ENCODE measurements around the gene ATP6V1F.
A peak's percentile ranks its signal among the peaks of the same experiment; 100 is the strongest.

Gene ATP6V1F

DNA sequence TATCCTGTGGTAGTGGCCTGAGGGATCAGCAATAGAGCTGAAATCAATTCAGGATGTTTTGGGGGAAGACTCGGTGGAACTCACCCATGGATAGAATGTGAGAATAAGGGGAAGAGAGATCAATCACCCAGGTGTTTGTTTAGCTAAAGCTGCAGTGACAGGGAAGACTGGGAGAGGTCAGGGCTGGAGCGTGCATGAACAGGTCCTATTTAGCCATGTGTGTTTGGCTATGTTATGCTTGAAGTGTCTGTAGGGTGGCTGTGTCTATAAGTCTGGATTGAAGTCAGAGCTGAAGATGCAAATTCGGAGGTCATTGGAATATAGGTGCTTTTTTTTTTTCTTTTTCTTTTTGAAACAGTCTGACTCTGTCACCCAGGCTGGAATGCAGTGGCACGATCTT is 4.6 kb downstream of the ATP6V1F start:
- ATAC-seq (no peak), DNase-seq (no peak)
- no peaks in the 10 kb centered on the region for H3K9me3 Mint-ChIP-seq
- H3K27me3 Mint-ChIP-seq = peaks cover 7% of the 10 kb centered on the region
- peaks cover 10% of the 10 kb centered on the region for H3K36me3 Mint-ChIP-seq (ENCODE audit: low read depth)
- H3K4me1 Mint-ChIP-seq = peaks cover 21% of the 10 kb centered on the region
- H3K27ac Mint-ChIP-seq = no peak overlapping the region
- H3K4me3 Mint-ChIP-seq = no peak overlapping the region

DNA sequence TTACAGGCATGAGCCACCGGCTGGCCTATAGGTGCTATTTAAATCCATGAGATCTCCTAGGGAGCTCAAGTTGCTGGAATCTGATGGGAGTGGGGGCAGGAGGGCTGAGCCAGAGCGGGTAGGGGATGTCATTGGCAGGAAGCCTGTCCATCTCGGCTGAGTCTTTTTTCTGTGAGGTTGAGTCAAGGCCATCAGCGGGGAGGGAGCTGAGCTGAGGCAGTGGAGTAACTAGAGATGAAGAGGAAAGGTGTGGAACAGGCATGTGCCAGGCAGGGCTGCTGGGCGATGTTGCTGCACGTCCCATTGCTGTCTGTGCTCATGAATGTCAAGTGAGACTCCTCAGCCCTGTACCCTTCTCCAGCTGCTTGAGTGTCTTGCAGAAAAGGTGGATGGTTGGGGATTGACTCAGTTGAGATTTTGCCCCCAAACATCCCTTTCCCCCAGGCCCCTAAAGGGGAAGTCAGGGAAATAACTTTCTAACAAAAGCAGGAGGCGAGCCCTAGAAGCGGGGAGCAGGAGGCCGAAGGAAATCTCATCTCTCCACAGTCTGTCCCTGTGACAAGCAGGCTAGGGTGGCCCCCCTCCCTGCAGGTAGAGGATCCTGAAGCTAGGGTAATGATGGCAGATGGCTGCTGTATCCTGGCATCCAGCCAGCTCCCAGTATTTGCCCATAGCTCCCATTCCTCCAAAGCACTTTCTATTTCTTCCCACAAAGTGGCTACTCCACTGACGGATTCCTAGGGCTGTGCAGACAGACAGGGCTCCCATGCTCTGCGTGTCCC is 5.4 kb downstream of the ATP6V1F start:
- ATAC-seq (no peak), DNase-seq (no peak)
- H3K27ac Mint-ChIP-seq = no peak overlapping the region
- no peaks in the 10 kb centered on the region for H3K9me3 Mint-ChIP-seq
- peaks cover 16% of the 10 kb centered on the region for H3K4me1 Mint-ChIP-seq
- H3K4me3 Mint-ChIP-seq = no peak overlapping the region
- H3K27me3 Mint-ChIP-seq = peaks cover 5% of the 10 kb centered on the region
- H3K36me3 Mint-ChIP-seq (ENCODE audit: low read depth) = peaks cover 6% of the 10 kb centered on the region

DNA sequence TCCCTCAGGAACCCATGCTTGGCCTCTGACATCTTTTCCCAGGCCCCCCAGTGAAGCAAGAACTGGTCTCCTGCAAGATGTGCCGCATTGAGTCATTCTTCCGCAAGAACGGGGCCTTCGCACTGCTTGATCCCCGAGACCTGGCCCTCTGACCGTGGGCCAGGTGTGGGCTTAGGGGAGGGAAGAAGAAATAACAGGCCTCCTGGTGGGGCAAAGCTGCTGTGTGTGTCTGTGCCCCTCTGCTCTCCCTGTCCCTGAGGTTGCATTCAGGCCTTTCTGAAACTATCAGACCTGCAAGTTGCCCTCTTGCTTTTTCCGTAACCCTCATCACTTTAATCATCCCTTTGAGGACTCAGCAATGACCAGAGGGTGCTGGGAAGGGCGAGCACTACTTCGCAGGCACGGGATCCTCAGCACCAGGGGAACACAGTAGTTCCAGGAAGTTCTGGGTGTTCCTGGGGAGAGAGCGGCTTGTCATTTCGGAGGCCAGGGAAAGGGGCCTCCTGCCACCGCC is 6.0 kb downstream of the ATP6V1F start:
- Mint-ChIP-seq H3K4me1 (peaks cover 14% of the 10 kb centered on the region), H3K27me3 (peaks cover 7% of the 10 kb centered on the region), H3K36me3 (ENCODE audit: low read depth) (peaks cover 6% of the 10 kb centered on the region), H3K4me3 (peak overlapping the region; percentile 45), H3K9me3 (no peaks in the 10 kb centered on the region), H3K27ac (no peak overlapping the region)
- DNase-seq (no peak), ATAC-seq (no peak)

DNA sequence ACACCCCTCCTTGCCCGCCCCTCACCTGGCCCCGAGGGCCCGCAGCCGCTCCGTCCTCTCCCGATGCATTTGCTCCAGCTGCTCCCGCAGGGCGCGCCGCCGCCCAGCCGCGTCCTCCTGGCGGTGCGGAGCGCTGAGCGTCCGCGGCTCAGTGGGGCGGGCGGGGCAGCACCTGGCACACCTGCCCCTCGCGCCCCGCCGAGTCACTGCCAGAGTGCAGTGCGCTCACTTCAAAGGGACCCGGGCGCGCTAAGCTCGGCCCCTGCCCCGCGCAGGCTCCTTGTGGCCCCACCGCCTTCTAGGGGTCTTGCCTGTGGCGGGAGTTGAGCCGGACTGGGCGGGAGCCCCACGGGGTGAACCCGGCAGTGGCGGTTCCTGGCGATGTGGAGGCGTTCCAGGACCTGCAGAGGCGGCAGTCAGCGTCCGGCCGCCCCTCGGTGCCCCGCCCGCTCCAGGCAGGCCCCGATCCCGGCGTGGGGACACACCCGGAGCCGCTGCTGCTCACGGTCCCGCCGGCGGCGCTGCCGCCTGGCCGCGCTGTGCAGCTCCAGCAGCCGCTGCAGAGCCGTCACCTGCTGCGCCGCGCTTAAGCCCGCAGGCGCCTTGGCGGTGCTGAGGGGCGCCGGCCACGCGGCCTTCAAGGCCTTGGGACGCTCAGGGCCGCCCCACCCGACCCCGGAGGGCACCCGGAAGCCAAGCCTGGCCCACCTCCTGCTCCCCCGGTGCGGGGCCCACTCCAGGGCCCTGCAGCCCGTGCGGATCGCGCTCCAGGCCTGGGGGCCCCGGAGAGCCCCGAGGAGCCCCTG is 6.7 kb downstream of the ATP6V1F start:
- Mint-ChIP-seq H3K27ac (no peak overlapping the region), H3K27me3 (peaks cover 7% of the 10 kb centered on the region), H3K36me3 (ENCODE audit: low read depth) (peaks cover 6% of the 10 kb centered on the region), H3K4me3 (peak overlapping the region; percentile 24), H3K4me1 (peaks cover 10% of the 10 kb centered on the region), H3K9me3 (no peaks in the 10 kb centered on the region)
- DNase-seq (peak; percentile 51), ATAC-seq (peak; percentile 82)

DNA sequence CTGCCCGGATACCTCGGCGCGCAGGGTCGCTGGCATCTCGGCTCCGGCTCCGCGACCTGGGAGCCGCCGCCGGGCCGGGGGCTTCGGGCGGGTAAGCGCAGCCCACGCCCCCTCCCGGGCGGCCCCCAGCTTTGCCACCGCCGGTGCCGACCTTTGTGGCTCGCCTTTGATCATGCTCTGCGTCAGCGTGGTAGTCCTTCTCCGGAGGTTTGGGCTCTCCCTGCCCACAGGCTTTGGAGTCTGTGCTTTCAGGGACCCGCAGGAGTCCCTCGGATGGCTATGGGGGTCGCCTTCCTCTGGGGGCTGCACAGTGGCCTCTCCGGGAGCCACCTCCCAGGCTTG is 7.3 kb downstream of the ATP6V1F start:
- peaks cover 6% of the 10 kb centered on the region for H3K36me3 Mint-ChIP-seq (ENCODE audit: low read depth)
- H3K27ac Mint-ChIP-seq = no peak overlapping the region
- peaks cover 7% of the 10 kb centered on the region for H3K27me3 Mint-ChIP-seq
- peaks cover 10% of the 10 kb centered on the region for H3K4me1 Mint-ChIP-seq
- H3K9me3 Mint-ChIP-seq = no peaks in the 10 kb centered on the region
- ATAC-seq = peak; percentile 57
- DNase-seq = peak; percentile 38
- H3K4me3 Mint-ChIP-seq = peak overlapping the region; percentile 59

DNA sequence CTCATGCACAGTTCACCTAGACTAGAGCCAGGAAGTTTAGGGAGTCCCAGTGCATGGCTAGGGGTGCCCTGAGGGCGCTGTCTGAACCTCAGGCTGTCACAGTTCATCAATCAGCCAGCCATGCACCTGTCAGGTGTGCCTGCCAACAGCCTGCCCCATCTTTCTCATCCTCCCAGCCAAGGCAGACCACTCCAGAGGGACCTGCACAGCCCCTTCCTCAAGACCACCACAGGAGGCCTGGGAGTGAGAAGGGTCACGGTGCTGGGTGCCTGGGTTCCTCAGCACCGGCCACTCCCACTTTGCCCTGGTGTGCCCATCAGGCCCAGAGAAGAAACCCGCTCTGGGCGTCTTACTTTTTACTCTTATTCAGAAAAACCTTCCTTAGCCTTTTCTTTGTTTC is 8.4 kb downstream of the ATP6V1F start:
- ATAC-seq (no peak), DNase-seq (no peak)
- H3K9me3 Mint-ChIP-seq = no peaks in the 10 kb centered on the region
- H3K4me3 Mint-ChIP-seq = no peak overlapping the region
- no peaks in the 10 kb centered on the region for H3K36me3 Mint-ChIP-seq (ENCODE audit: low read depth)
- H3K27ac Mint-ChIP-seq = no peak overlapping the region
- peaks cover 7% of the 10 kb centered on the region for H3K27me3 Mint-ChIP-seq
- peaks cover 8% of the 10 kb centered on the region for H3K4me1 Mint-ChIP-seq

DNA sequence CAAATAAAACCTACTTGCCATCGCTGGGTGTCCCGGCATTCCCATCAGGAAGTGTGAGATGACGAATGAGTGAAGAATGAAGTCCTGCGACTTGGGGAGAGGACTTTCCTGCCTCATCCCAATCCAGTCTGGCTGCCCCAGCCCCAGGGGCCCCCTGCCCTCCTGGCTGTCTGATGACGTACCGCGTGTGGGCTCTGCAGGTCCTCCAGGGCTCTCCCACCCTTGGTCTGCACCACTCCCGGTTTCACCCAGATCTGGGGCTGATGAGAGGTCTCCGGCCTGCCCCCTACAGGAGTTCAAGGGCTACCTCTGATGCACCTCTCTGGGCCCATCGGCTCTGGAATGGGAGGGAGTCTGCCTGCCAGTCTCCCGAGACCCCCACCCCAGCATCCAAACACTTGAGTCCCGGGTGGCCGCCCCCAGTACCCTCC is 9.8 kb downstream of the ATP6V1F start:
- ATAC-seq = no peak
- no peak overlapping the region for H3K4me3 Mint-ChIP-seq
- H3K4me1 Mint-ChIP-seq = peaks cover 8% of the 10 kb centered on the region
- DNase-seq = no peak
- no peak overlapping the region for H3K27ac Mint-ChIP-seq
- H3K36me3 Mint-ChIP-seq (ENCODE audit: low read depth) = no peaks in the 10 kb centered on the region
- H3K27me3 Mint-ChIP-seq = peaks cover 7% of the 10 kb centered on the region
- H3K9me3 Mint-ChIP-seq = no peaks in the 10 kb centered on the region

DNA sequence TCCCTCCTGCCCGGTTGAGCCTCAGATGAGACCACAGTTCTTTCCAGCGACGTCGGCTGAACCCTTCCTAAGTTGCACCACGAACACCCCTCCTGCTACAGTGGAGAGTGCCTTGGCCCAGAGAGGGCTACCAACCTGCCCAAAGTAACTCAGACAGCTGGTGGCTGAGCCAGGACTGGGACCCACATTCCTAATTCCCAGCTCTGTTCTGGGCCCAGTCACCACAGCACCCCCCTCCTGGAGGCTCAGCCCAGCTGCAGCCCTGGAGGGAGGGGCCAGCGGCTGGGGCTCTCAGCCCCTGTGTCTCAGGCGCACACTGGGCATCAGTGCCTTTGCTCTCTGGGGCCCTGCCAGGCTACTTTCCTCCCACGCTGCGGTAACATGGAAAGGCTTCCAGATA is 10.6 kb downstream of the ATP6V1F start:
- Mint-ChIP-seq H3K27ac (no peak overlapping the region), H3K9me3 (no peaks in the 10 kb centered on the region), H3K27me3 (peaks cover 7% of the 10 kb centered on the region), H3K4me1 (peaks cover 8% of the 10 kb centered on the region), H3K36me3 (ENCODE audit: low read depth) (no peaks in the 10 kb centered on the region), H3K4me3 (no peak overlapping the region)
- ATAC-seq = no peak
- no peak for DNase-seq

DNA sequence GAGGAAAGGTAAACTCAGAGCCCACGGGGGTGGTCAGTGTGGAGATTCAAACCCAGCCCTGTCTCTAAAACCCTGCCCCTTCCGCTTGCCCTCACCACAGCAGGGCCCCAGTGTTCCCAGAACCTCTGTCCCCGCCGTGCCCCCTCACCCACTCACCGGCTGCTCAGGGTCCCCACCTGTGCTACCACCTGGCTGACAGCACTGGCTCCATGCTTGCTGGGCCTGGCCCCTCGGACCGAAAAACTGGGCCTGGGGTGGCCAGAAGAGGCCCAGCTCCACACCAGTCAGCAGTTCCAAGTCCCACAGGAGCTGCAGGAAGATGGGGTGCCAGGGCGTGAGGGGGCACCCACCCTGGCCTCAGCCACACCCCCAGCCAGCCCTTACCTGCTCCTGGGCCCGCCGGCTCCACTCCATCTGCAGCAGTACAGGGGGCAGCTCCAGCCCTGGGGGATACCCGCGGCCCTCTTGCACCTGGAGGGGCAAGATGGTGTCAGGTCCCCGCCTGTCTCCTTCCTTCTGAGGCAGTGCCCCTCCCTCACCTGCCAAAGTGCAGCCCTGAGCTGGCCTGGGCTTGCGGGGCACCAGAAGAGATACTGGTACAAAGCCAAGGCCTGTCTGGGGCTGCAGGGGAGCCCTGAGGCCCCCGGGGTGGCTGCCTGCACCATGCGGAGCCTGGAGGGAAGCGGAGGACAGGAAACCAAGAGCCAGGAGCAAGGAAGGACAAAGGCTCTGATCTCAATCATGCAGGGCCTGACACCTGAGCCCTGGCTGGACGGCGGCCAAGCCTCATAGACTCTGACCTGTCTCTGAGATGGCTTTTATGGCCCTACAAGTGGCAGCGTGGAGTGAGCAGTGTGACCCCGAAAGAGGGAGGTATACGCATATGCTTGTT is 11.7 kb downstream of the ATP6V1F start:
- Mint-ChIP-seq H3K36me3 (ENCODE audit: low read depth) (no peaks in the 10 kb centered on the region), H3K27me3 (peaks cover 7% of the 10 kb centered on the region), H3K9me3 (no peaks in the 10 kb centered on the region), H3K27ac (no peak overlapping the region), H3K4me3 (no peak overlapping the region), H3K4me1 (peaks cover 5% of the 10 kb centered on the region)
- DNase-seq (no peak), ATAC-seq (no peak)

DNA sequence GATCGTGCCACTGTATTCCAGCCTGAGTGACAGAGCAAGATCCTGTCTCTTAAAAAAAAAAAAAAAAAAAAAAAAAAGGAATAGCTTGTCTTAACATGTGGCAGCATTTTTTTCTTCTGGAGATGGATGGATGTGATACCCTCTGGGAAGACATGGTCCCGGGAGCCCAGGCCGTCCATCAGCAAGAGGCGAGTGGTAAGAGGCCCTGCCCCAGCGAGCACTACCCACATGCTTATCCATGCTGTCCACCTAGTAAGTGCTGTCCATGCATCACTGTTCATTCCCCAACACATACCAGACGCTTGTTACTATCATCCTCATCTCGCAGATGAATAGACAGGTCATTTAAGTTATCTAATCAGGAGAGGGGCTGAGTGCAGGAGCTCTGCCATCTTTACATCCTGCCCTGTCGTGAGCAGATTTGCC is 12.9 kb downstream of the ATP6V1F start:
- Mint-ChIP-seq H3K9me3 (no peaks in the 10 kb centered on the region), H3K4me1 (no peaks in the 10 kb centered on the region), H3K36me3 (ENCODE audit: low read depth) (no peaks in the 10 kb centered on the region), H3K4me3 (no peak overlapping the region), H3K27me3 (peaks cover 1% of the 10 kb centered on the region), H3K27ac (no peak overlapping the region)
- DNase-seq (no peak), ATAC-seq (no peak)

DNA sequence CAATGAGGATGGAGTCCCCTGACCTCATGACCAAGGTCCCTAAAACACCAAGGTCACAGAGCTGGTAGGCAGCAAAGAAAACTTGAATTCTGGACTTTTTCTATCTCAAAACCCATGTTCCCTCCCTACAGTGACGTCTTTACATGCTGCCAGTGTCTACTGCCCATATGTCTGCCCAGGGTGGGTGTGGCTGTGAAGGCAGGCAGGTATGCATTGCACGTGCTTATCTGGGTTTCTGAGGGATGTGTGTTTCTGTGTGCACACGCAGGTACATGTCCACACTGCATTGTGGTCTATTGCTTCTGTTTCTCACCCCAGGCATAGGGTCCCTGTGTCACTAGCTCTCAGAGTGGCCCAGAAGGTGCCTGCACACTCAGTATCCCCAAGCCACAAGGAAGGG is 13.5 kb downstream of the ATP6V1F start:
- no peaks in the 10 kb centered on the region for H3K4me1 Mint-ChIP-seq
- no peaks in the 10 kb centered on the region for H3K36me3 Mint-ChIP-seq (ENCODE audit: low read depth)
- H3K4me3 Mint-ChIP-seq = no peak overlapping the region
- peaks cover 1% of the 10 kb centered on the region for H3K27me3 Mint-ChIP-seq
- DNase-seq (no peak), ATAC-seq (no peak)
- H3K27ac Mint-ChIP-seq = no peak overlapping the region
- H3K9me3 Mint-ChIP-seq = no peaks in the 10 kb centered on the region

DNA sequence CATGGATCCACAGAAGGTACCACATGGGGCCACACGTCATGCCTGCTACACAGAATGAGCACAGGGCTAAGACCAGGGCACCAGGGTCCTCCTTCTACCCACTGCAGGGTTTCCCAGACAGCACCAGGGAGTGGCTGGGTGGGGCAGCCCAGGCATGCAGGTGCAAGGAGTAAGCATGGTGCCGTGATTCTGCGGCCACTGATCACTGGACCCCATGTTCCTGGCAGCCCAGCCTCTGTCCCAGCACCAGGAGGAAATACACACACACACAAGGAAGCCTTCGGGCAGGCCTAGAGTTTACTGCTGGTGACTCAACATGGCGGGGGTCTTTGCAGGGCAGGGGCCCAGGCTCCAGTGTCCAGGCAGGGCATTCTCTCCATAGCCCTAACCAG is 13.9 kb downstream of the ATP6V1F start:
- ATAC-seq = no peak
- Mint-ChIP-seq H3K36me3 (ENCODE audit: low read depth) (no peaks in the 10 kb centered on the region), H3K4me1 (no peaks in the 10 kb centered on the region), H3K27me3 (peaks cover 1% of the 10 kb centered on the region), H3K9me3 (no peaks in the 10 kb centered on the region), H3K27ac (no peak overlapping the region), H3K4me3 (no peak overlapping the region)
- DNase-seq = no peak

DNA sequence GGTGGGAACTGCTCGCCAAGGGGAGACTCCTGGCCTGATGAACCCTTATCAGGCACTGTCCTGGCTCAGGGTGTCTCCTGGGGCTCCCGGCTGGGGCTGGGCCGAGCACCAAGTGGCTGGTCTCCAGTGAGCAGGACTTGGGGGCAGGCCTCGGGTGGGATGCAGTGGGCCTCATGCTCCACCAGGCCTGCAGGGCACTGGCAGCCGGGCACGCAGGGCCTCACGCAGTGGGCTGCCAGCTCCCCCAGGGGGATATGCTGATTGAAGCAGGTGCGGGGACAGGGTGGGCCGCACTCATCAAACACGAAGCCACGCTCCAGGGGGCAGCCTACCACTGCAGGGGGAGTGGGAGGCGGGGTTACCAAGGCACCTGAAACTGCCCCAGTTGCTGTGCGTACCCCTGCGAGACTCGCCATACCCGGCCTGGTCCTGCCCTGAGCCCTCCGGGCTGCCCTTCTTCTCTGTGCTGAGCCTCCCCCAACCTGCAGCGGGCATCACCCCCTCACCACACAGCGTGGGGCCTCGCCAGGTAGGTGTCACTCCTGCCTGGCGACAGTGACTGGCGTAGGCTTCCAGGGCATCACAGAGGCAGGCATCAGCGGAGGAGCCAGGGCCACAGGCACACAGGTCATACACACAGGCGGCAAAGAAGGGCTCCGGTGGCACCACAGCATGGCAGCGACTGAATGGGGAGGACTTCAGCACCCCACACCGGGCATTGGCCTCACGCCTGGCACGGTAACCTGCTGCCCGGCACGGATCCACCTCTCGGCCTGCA is 14.5 kb downstream of the ATP6V1F start:
- H3K27ac Mint-ChIP-seq = no peak overlapping the region
- H3K36me3 Mint-ChIP-seq (ENCODE audit: low read depth) = no peaks in the 10 kb centered on the region
- no peak for DNase-seq
- H3K4me3 Mint-ChIP-seq = no peak overlapping the region
- H3K27me3 Mint-ChIP-seq = peaks cover 1% of the 10 kb centered on the region
- no peaks in the 10 kb centered on the region for H3K9me3 Mint-ChIP-seq
- H3K4me1 Mint-ChIP-seq = no peaks in the 10 kb centered on the region
- no peak for ATAC-seq

DNA sequence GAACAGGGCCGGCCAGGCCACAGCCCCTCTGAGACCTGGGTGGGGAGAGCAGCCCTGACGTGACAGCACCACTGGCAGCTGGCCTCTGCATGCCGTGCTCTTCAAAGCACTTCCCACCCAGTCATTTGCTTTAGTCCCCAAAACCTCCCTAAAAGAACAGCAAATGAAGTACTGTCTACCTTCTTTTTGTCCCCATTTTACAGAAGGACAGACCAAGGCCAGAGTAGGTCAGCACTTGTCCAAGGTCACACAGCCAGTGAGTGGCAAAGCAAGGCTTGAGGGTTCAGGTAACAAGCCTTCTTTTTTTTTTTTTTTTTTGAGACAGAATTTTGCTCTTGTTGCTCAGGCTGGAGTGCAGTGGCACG is 15.1 kb downstream of the ATP6V1F start:
- H3K27me3 Mint-ChIP-seq = peaks cover 1% of the 10 kb centered on the region
- H3K4me3 Mint-ChIP-seq = no peak overlapping the region
- H3K4me1 Mint-ChIP-seq = no peaks in the 10 kb centered on the region
- H3K36me3 Mint-ChIP-seq (ENCODE audit: low read depth) = no peaks in the 10 kb centered on the region
- no peak overlapping the region for H3K27ac Mint-ChIP-seq
- no peaks in the 10 kb centered on the region for H3K9me3 Mint-ChIP-seq
- ATAC-seq (no peak), DNase-seq (no peak)

All from activated naive CD8-positive, alpha-beta T cell treated with anti-CD3 and anti-CD28 coated beads, Interleukin-2, amount 50 U/mL, for 24 hours (primary cell).